H1 (cell line): ENCODE results near the gene KLHL30. TPM values are rescaled to one million over a fixed set of nuclear protein-coding genes. Genes with fewer than 3 reads are reported as not detected.
A peak's percentile ranks its signal among the peaks of the same experiment; 100 is the strongest.

Experiments
- CEBPB ChIP-seq: IDR thresholded peaks from 2 replicates; pipeline ENCODE4 v1.6.1; 2012; ENCODE audit warnings: low read depth, low read length
- EZH2 ChIP-seq: fragments of 200-600 bp; sonication (generic); IDR thresholded peaks from 2 replicates; pipeline ENCODE4 v1.7.1; 2012; ENCODE audit warnings: low read depth, mild to moderate bottlenecking, moderate library complexity, low read length, inconsistent platforms; ENCODE audit not compliant: severe bottlenecking
- JUN ChIP-seq: IDR thresholded peaks from 2 replicates; pipeline ENCODE4 v1.6.1; 2011; ENCODE audit warnings: low read depth, mild to moderate bottlenecking, improper control_type of control experiment, low read length
- SIRT6 ChIP-seq: IDR thresholded peaks from one replicate; pipeline ENCODE4 v1.7.1; 2012; ENCODE audit warnings: low read length, inconsistent platforms
- SP2 ChIP-seq: IDR thresholded peaks from 2 replicates; pipeline ENCODE4 v1.6.1; 2012; ENCODE audit warnings: mild to moderate bottlenecking, low read length, inconsistent platforms
- polyA plus RNA-seq, 7 experiments: library from polyadenylated mRNA; depleted of rRNA in 3 of 7; stranded (reverse) in 5 of 7; unstranded in 2 of 7; fragments of >200 nt in 5 of 7; fragments of 200-250 nt in 2 of 7; gene quantifications; 1 replicate in 5 of 7; 2 replicates in 1 of 7; 4 replicates in 1 of 7; pipeline versions ENCODE4 v1.2.1 to v1.2.3, GENCODE V29; 2011 to 2013; ENCODE audit warnings: missing spikeins in 2 of 7, mixed read lengths in 2 of 7
- total RNA-seq: library from RNA; stranded (reverse); fragmentation: NEBNext Ultra II Directional; extraction: Animal tissue kit (Norgen Biotek cat#: 25700); gene quantifications from 2 replicates; pipeline ENCODE4 v1.2.1, GENCODE V29; 2021
- TF ChIP-seq, protein P1 (sequence below): fragments of 300-600 bp; sonication (generic); IDR thresholded peaks from 2 replicates; pipeline ENCODE4 v1.7.1; 2012; ENCODE audit warnings: low read length, moderate library complexity, mild to moderate bottlenecking, inconsistent platforms; ENCODE audit not compliant: insufficient replicate concordance
- TF ChIP-seq, protein P2 (sequence below): IDR thresholded peaks from 2 replicates; pipeline ENCODE4 v1.6.1; 2012; ENCODE audit warnings: inconsistent platforms

KLHL30 gene
- total and polyA plus RNA-seq, 2 of the 8 experiments (the other 6 are each of a cell fraction or from before 2014, with no cell fraction given), result not detected

DNA sequence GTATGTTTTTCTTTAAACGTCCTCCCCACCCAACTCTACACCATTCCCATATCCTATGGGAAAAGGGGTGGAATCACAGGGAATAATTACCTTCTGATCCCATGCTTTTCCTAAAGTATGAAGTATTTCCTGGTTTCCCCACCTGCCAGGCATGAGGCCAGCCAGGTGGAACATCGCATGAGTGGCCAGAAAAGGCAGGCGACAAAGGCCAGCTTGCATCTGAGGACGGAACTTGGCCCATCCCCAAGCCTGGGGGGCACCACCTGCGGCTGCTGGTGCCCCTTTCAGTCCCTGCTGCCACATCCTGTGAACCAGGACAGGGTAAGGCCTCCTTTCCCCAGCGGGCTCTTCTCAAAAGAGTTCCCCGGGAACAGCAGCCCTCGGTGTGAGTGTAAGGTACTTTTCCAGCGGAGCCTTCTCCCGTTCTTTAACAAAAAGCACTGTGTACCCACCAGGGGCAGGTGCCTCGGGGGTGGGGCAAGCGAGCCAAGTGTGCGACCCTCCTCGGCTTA is 19.1 kb downstream of the KLHL30 start (continued):
- TF ChIP-seq, protein P1, sequence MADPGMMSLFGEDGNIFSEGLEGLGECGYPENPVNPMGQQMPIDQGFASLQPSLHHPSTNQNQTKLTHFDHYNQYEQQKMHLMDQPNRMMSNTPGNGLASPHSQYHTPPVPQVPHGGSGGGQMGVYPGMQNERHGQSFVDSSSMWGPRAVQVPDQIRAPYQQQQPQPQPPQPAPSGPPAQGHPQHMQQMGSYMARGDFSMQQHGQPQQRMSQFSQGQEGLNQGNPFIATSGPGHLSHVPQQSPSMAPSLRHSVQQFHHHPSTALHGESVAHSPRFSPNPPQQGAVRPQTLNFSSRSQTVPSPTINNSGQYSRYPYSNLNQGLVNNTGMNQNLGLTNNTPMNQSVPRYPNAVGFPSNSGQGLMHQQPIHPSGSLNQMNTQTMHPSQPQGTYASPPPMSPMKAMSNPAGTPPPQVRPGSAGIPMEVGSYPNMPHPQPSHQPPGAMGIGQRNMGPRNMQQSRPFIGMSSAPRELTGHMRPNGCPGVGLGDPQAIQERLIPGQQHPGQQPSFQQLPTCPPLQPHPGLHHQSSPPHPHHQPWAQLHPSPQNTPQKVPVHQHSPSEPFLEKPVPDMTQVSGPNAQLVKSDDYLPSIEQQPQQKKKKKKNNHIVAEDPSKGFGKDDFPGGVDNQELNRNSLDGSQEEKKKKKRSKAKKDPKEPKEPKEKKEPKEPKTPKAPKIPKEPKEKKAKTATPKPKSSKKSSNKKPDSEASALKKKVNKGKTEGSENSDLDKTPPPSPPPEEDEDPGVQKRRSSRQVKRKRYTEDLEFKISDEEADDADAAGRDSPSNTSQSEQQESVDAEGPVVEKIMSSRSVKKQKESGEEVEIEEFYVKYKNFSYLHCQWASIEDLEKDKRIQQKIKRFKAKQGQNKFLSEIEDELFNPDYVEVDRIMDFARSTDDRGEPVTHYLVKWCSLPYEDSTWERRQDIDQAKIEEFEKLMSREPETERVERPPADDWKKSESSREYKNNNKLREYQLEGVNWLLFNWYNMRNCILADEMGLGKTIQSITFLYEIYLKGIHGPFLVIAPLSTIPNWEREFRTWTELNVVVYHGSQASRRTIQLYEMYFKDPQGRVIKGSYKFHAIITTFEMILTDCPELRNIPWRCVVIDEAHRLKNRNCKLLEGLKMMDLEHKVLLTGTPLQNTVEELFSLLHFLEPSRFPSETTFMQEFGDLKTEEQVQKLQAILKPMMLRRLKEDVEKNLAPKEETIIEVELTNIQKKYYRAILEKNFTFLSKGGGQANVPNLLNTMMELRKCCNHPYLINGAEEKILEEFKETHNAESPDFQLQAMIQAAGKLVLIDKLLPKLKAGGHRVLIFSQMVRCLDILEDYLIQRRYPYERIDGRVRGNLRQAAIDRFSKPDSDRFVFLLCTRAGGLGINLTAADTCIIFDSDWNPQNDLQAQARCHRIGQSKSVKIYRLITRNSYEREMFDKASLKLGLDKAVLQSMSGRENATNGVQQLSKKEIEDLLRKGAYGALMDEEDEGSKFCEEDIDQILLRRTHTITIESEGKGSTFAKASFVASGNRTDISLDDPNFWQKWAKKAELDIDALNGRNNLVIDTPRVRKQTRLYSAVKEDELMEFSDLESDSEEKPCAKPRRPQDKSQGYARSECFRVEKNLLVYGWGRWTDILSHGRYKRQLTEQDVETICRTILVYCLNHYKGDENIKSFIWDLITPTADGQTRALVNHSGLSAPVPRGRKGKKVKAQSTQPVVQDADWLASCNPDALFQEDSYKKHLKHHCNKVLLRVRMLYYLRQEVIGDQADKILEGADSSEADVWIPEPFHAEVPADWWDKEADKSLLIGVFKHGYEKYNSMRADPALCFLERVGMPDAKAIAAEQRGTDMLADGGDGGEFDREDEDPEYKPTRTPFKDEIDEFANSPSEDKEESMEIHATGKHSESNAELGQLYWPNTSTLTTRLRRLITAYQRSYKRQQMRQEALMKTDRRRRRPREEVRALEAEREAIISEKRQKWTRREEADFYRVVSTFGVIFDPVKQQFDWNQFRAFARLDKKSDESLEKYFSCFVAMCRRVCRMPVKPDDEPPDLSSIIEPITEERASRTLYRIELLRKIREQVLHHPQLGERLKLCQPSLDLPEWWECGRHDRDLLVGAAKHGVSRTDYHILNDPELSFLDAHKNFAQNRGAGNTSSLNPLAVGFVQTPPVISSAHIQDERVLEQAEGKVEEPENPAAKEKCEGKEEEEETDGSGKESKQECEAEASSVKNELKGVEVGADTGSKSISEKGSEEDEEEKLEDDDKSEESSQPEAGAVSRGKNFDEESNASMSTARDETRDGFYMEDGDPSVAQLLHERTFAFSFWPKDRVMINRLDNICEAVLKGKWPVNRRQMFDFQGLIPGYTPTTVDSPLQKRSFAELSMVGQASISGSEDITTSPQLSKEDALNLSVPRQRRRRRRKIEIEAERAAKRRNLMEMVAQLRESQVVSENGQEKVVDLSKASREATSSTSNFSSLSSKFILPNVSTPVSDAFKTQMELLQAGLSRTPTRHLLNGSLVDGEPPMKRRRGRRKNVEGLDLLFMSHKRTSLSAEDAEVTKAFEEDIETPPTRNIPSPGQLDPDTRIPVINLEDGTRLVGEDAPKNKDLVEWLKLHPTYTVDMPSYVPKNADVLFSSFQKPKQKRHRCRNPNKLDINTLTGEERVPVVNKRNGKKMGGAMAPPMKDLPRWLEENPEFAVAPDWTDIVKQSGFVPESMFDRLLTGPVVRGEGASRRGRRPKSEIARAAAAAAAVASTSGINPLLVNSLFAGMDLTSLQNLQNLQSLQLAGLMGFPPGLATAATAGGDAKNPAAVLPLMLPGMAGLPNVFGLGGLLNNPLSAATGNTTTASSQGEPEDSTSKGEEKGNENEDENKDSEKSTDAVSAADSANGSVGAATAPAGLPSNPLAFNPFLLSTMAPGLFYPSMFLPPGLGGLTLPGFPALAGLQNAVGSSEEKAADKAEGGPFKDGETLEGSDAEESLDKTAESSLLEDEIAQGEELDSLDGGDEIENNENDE, result no peak
- TF ChIP-seq CEBPB (no peak), SP2 (no peak), JUN (no peak), EZH2 (no peak), SIRT6 (no peak)
- TF ChIP-seq, protein P2, sequence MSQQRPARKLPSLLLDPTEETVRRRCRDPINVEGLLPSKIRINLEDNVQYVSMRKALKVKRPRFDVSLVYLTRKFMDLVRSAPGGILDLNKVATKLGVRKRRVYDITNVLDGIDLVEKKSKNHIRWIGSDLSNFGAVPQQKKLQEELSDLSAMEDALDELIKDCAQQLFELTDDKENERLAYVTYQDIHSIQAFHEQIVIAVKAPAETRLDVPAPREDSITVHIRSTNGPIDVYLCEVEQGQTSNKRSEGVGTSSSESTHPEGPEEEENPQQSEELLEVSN, result 0 out of 2 replicates have a peak, but pooled peaks have one; percentile 30
